B cell (primary cell): ENCODE results near the gene SHC3.

ENCODE experiments used
- CTCF ChIP-seq: fragments of 200-600 bp; IDR thresholded peaks from one replicate; pipeline ENCODE4 v1.8.0; 2022; ENCODE audit warnings: antibody characterized with exemption, mild to moderate bottlenecking
- EZH2 ChIP-seq: IDR thresholded peaks from 2 replicates; pipeline ENCODE4 v1.6.1; 2012; ENCODE audit warnings: borderline replicate concordance, low read depth, mild to moderate bottlenecking, moderate library complexity, low read length; ENCODE audit not compliant: insufficient read depth, poor library complexity, severe bottlenecking

GRCh38 chr9:88973281-88974045 lies 205.2 kb downstream of the SHC3 start:
- TF ChIP-seq EZH2 (no peak), CTCF (no peak)
